ENCODE data around the gene ARHGEF6. TPM values are rescaled to one million over a fixed set of nuclear protein-coding genes. Genes with fewer than 3 reads are reported as not detected.

The ARHGEF6 gene
- total RNA-seq, 4 donors from 2014 or later, result 4.2 to 13.9 (median 8.2) TPM

DNA sequence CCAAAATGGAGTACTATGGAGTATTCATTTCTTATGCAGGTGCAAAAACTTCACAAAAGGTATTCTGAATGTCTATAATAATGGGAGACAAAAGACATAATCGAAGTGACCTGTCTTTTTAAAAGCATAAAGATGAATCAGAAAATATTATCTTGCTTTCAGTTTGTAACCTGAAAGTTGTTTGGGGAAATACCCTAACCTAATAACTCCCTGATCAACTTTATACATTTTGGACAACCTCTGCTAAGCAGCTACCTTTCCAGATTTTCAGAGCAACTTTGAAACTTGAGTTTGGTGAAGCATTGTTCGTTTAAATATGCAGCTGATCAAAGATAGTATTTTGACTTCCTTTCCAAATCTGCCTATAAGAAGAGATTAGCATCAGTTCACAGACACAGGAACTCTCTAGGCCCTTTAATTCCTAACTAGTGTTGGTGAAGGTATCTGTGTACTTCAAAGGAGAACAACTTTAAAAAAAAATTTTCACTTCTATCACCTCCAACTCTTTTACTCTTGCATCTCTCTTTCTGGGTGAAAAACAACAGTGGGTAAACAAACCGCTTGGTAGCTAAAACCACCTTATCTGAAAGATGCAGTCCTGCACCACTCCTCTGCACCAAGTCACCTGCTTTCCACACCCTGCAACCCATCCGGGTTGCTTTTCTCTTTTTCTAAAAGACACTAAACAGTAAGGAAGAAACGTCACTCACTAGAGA, 106.3 kb downstream of the ARHGEF6 start:
- Histone ChIP-seq H3K27ac (no peak overlapping the region), H3K9me3 (no peaks in the 10 kb centered on the region), H3K4me1 (no peaks in the 10 kb centered on the region), H3K36me3 (no peaks in the 10 kb centered on the region), H3K4me3 (no peak overlapping the region), H3K27me3 (no peaks in the 10 kb centered on the region)
- WGBS, 2 donors (ENCODE audit: low coverage in 1 of 2), result 56% methylated on average over 5 of the region's 5 CpGs; no CpG with 5 or more reads in 1 of the 2 donors
- TF ChIP-seq POLR2A (IDR thresholded peaks at IDR 0.05) (no peak), EP300 (IDR thresholded peaks at IDR 0.05; ENCODE audit: low read depth) (no peak), POLR2AphosphoS5 (IDR thresholded peaks at IDR 0.05) (no peak)
- TF ChIP-seq, protein P1, sequence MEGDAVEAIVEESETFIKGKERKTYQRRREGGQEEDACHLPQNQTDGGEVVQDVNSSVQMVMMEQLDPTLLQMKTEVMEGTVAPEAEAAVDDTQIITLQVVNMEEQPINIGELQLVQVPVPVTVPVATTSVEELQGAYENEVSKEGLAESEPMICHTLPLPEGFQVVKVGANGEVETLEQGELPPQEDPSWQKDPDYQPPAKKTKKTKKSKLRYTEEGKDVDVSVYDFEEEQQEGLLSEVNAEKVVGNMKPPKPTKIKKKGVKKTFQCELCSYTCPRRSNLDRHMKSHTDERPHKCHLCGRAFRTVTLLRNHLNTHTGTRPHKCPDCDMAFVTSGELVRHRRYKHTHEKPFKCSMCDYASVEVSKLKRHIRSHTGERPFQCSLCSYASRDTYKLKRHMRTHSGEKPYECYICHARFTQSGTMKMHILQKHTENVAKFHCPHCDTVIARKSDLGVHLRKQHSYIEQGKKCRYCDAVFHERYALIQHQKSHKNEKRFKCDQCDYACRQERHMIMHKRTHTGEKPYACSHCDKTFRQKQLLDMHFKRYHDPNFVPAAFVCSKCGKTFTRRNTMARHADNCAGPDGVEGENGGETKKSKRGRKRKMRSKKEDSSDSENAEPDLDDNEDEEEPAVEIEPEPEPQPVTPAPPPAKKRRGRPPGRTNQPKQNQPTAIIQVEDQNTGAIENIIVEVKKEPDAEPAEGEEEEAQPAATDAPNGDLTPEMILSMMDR (IDR thresholded peaks at IDR 0.05), result no peak
- in situ Hi-C loops (cut with MboI; ENCODE audit: low pct_ligation_motif_present in 1 of 4, low pct_unique_long_range_greater_than_20kb in 1 of 4, low sequenced_read_pairs in 3 of 4) (no loop called here), intact Hi-C loops (cut with DNase I; ENCODE audit: low total_unique reads) (no loop called here)
- DNase-seq, result no peak

DNA sequence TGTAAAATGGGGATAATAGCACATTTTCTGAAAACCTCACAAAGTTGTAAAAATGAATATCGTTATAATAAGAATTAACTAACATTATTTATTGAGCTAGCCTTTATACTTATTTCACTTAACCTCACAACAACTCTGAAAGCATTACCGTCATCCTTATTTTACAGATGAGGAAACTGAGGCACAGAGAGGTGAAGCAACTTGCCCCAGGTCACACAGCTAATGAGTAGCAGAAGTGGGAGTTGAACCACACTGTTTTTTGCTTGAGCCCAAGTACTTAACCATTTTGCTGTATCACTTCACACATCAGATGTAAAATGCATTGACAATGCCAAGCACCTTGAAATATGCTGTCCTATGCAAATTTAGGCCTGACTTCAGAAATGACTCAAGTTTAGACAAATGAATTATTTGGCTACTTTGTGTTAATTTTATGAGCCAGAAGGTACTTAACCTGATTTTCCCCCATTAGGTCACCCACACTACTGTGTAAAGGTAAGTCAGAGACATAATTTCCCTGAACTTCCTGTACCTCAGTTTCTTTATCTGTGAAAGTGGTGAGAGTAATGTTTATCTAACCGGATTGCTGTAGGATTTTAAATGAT, 109.6 kb downstream of the ARHGEF6 start:
- TF ChIP-seq, protein P1 (IDR thresholded peaks at IDR 0.05), result no peak
- TF ChIP-seq POLR2A (IDR thresholded peaks at IDR 0.05), result no peak
- no peak for TF ChIP-seq EP300 (IDR thresholded peaks at IDR 0.05; ENCODE audit: low read depth)
- TF ChIP-seq POLR2AphosphoS5 (IDR thresholded peaks at IDR 0.05), result no peak
- WGBS, 2 donors (ENCODE audit: low coverage in 1 of 2), result 82 to 100% methylated on average over 2 to 3 of the region's 3 CpGs
- in situ Hi-C loops (cut with MboI; ENCODE audit: low pct_ligation_motif_present in 1 of 4, low pct_unique_long_range_greater_than_20kb in 1 of 4, low sequenced_read_pairs in 3 of 4), result no loop called here

DNA sequence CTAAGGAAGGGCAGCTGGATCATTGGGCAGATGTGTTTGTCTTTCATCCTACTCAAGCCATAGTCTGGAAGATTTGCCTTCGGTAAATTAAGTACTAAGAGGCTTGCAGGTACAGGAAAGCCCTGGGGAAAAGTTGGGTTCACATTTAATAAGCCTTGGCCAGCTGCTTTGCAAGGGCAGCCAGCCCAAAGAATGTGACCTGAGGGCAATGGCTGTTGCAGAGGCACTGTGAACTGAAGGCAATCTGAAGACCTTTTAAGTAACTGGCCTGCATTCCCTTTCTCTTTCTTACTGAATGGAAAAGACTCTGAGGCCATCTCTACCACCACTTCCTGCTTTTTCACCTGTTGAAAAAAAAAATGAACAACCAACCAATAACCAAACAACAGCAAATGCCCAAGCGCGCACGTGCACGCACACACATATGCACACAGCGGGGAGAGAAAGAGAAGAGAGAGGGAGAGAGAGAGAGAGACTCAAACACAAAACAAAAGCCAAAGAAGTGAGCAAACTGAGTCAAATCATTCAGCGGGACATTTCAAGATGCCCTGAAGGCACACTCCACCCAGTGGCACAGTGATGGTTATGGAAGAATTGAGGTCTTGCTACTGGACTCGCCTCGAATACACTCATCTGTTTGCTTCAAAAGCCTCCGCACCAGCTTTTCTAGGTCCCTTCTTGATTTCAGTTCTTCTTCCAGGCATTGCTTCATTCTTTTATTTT, 113.1 kb downstream of the ARHGEF6 start:
- WGBS, 2 donors (ENCODE audit: low coverage in 1 of 2), result 84% methylated on average over 10 of the region's 10 CpGs; no CpG with 5 or more reads in 1 of the 2 donors
- H3K36me3 ChIP-seq, result no peaks in the 10 kb centered on the region
- intact Hi-C loops (cut with DNase I; ENCODE audit: low total_unique reads) (no loop called here), in situ Hi-C loops (cut with MboI; ENCODE audit: low pct_ligation_motif_present in 1 of 4, low pct_unique_long_range_greater_than_20kb in 1 of 4, low sequenced_read_pairs in 3 of 4) (no loop called here)
- no peak overlapping the region for H3K27ac ChIP-seq
- no peaks in the 10 kb centered on the region for H3K9me3 ChIP-seq
- H3K4me3 ChIP-seq, result no peak overlapping the region
- no peak for DNase-seq
- H3K4me1 ChIP-seq, result no peaks in the 10 kb centered on the region
- TF ChIP-seq, protein P1 (IDR thresholded peaks at IDR 0.05), result no peak
- TF ChIP-seq EP300 (IDR thresholded peaks at IDR 0.05; ENCODE audit: low read depth) (no peak), POLR2AphosphoS5 (IDR thresholded peaks at IDR 0.05) (no peak), POLR2A (IDR thresholded peaks at IDR 0.05) (no peak)
- H3K27me3 ChIP-seq, result no peaks in the 10 kb centered on the region

More for the DNA sequence above, 109.6 kb downstream of the ARHGEF6 start:
- no peak overlapping the region for H3K4me3 ChIP-seq
- no peaks in the 10 kb centered on the region for H3K9me3 ChIP-seq
- no peak for DNase-seq
- H3K36me3 ChIP-seq, result no peaks in the 10 kb centered on the region
- intact Hi-C loops (cut with DNase I; ENCODE audit: low total_unique reads), result no loop called here
- no peaks in the 10 kb centered on the region for H3K27me3 ChIP-seq
- H3K4me1 ChIP-seq, result no peaks in the 10 kb centered on the region
- H3K27ac ChIP-seq, result no peak overlapping the region

DNA sequence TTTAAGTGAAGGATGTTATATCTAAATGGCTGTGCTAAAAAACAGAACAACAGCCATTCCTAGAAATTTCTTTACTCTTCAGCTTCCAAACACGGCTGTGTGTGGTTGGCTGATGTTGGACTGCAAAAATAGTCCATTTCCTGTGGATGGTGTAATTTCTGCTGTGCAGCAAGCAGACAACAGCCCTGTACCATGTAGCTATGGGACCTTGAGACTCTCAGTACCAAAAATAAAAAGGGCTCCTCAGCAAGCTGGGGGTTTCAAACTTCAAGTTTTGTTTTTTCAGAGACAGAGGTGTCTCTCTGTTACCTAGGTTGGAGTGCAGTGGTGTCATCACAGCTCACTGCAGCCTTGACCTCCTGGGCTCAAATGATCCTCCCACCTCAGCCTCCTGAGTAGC, 114.6 kb downstream of the ARHGEF6 start:
- Histone ChIP-seq H3K9me3 (no peaks in the 10 kb centered on the region), H3K36me3 (no peaks in the 10 kb centered on the region), H3K4me3 (no peak overlapping the region), H3K4me1 (no peaks in the 10 kb centered on the region), H3K27me3 (no peaks in the 10 kb centered on the region), H3K27ac (no peak overlapping the region)
- 56% methylated on average over 1 of the region's 1 CpG; no CpG with 5 or more reads in 1 of the 2 donors for WGBS, 2 donors (ENCODE audit: low coverage in 1 of 2)
- TF ChIP-seq, protein P1 (IDR thresholded peaks at IDR 0.05), result no peak
- TF ChIP-seq EP300 (IDR thresholded peaks at IDR 0.05; ENCODE audit: low read depth) (no peak), POLR2AphosphoS5 (IDR thresholded peaks at IDR 0.05) (no peak), POLR2A (IDR thresholded peaks at IDR 0.05) (no peak)
- DNase-seq, result no peak
- in situ Hi-C loops (cut with MboI; ENCODE audit: low pct_ligation_motif_present in 1 of 4, low pct_unique_long_range_greater_than_20kb in 1 of 4, low sequenced_read_pairs in 3 of 4), result no loop called here
- intact Hi-C loops (cut with DNase I; ENCODE audit: low total_unique reads), result no loop called here
